GM12874 (cell line): ENCODE data around the gene RNASEH2C.

ENCODE experiments used
- TF ChIP-seq, protein P1 (sequence below): IDR thresholded peaks from 2 replicates; pipeline ENCODE4 v1.5.1; 2011; ENCODE audit warnings: low read depth, mild to moderate bottlenecking, control low read depth, low read length, moderate library complexity; ENCODE audit not compliant: insufficient read depth

Gene RNASEH2C

DNA sequence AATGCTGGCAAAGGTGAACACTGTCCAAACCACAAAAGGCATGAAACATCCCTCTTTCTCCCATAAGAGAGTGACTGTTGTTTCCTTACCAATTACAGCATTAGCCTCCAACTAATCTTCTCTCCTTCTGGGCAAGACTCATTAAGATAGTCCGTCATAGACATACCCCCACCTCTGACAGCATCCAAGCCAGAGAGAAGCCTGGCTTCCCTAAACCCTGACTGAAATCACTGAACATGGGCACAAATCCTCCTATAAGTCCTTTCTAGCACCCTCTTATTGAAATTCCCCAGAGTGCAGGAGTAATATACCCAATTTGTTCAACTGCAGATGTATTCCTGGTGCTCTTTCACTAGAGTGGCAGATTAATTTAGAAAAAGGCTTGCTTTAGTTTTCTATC lies 1.7 kb upstream of the RNASEH2C start:
- TF ChIP-seq, protein P1, sequence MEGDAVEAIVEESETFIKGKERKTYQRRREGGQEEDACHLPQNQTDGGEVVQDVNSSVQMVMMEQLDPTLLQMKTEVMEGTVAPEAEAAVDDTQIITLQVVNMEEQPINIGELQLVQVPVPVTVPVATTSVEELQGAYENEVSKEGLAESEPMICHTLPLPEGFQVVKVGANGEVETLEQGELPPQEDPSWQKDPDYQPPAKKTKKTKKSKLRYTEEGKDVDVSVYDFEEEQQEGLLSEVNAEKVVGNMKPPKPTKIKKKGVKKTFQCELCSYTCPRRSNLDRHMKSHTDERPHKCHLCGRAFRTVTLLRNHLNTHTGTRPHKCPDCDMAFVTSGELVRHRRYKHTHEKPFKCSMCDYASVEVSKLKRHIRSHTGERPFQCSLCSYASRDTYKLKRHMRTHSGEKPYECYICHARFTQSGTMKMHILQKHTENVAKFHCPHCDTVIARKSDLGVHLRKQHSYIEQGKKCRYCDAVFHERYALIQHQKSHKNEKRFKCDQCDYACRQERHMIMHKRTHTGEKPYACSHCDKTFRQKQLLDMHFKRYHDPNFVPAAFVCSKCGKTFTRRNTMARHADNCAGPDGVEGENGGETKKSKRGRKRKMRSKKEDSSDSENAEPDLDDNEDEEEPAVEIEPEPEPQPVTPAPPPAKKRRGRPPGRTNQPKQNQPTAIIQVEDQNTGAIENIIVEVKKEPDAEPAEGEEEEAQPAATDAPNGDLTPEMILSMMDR = no peak

DNA sequence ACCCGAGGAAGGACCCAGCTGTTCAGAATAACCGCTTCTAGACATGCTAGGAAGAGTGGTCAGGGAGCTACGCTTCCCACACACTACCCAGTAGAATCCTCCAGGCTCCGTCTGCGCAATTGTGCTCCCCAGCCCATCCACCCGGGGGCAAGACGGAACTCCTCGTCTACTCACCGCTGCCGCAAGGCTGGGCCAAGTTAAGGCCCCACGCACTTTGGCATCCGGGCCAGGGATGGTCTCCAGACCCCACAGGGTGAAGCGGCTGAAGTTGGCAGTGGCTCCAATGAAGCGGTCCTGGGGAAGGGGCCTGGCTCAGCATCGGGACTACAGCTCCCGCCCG lies 757 bp downstream of the RNASEH2C start:
- TF ChIP-seq, protein P1 = no peak

DNA sequence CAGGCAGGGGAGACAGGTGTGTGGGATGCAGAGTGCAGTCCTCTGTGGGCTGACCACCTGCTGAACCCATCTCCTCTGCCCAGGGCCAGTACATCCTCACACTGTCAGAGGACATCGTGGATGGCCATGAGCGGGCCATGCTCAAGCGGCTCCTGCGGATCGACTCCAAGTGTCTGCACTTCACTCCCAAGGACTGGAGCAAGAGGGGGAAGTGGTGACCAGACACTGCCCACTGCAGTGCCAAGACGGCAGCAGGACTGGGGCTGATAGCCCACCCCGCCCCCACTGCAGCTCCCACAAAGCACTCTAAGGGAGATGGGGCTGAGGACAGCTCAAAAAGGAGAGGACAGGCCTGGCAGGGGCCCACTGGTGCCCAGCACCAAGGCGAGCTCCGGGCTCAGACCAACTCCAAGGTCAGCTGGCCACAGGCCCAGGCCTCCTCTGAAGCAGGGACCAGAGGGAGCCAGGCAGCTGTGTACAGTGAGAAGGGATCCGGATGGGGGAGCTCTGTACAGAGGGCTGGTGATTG lies 1.6 kb downstream of the RNASEH2C start:
- TF ChIP-seq, protein P1 = no peak

DNA sequence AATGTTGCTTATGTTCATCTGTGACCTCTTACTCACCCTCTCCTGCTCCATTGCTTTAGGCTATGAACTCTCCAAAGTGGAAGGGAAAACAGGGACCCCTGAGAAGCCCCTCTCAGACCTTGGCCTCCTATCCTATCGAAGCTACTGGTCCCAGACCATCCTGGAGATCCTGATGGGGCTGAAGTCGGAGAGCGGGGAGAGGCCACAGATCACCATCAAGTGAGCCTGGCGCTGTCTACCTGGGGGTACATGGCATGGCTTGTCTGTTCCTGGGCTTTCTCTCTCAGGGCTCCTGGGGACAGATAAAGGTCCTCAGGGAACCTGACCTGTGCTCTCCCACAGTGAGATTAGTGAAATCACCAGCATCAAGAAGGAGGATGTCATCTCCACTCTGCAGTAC lies 2.1 kb downstream of the RNASEH2C start:
- TF ChIP-seq, protein P1 = no peak

DNA sequence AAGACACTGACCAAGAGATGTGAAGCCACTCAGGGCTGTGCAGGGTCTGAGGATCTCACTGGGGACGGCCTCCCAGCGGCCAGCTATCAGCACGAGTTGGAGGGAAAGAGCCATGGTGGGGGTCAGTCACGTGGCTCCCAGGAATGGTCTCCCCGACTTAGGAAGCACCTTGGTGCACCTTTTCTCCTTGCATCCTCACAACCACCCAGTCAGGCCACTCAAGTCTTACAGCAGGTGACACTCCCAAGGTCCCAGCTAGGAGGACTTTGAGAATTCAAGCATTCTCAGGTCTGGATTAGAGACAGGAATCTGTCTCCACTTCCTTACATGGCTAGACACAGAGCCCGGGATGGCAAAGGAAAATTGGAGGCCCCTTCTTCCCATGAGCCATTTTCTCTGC lies 2.7 kb downstream of the RNASEH2C start:
- TF ChIP-seq, protein P1 = no peak

DNA sequence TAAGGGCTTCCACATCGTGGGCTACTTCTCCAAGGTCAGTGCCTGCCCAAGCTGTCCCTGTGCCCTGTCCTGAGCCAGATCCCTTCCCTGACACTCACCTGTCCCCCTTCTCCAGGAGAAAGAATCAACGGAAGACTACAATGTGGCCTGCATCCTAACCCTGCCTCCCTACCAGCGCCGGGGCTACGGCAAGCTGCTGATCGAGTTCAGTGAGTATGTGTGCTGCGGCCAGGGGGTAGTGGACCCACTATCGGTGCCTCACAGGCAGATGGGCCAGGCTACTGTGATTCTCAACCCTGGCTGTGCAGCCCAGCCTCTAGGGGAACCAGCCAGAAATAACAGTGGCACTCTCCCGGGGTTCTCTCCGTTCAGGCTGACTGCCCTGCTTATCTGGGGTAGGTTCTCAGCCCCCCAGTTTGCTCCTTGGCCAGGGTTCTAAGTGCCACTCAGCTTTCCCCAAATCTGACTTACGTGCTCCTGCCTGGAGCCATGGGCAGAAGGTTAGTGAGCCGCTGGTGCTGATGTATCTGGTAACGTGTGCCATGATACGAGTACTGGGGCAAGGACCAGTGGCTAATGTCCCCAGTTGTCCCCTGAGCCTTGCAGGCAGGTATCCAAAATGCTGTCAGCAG lies 3.7 kb downstream of the RNASEH2C start:
- TF ChIP-seq, protein P1 = no peak

DNA sequence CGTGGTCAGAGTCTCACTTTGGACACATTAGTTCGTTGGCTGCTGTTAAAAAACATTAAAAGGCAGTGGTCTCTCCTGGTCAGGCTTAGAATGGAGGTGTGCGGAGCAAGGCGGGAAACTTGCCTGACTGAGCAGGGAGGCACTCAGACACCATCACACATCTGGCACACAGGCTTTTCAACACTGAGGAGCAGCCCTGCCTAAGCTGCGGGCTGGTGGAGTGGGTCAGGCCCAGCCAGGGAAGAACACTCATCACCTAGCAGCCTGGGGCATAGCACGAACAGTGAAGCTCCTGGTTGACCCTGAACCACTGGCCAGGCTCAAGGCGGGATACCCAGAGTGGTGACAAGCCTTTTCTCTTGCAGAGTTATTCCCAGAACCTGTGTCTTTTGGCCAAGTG lies 4.3 kb downstream of the RNASEH2C start:
- TF ChIP-seq, protein P1 = no peak
